DND-41 (cell line): Measurements from ENCODE around the gene BTN2A1.

Experiments used
- ATAC-seq: fragments of 200-7000 bp; cut with Tn5 transposase; 3 replicates; pipeline ENCODE4 v1.9.1; 2021; ENCODE audit warnings: low read depth; ENCODE audit not compliant: insufficient read depth
- DNase-seq: peaks from one replicate; pipeline ENCODE4 v3.0.0-alpha.2; 2020
- H2AFZ ChIP-seq: 2 replicates; pipeline ENCODE4 v1.6.0; 2012; ENCODE audit warnings: low read depth, low read length
- H3K27ac ChIP-seq: 2 replicates; pipeline ENCODE4 v1.5.1; 2012; ENCODE audit warnings: low read length, inconsistent platforms
- H3K27me3 ChIP-seq: fragments of 200-600 bp; sonication (generic); 2 replicates; pipeline ENCODE4 v1.6.0; 2012; ENCODE audit warnings: low read length, mild to moderate bottlenecking, inconsistent platforms; ENCODE audit not compliant: insufficient read depth, poor library complexity
- H3K36me3 ChIP-seq: 2 replicates; pipeline ENCODE4 v1.5.1; 2012; ENCODE audit warnings: low read length, inconsistent platforms; ENCODE audit not compliant: insufficient read depth
- H3K4me1 ChIP-seq: 2 replicates; pipeline ENCODE4 v1.5.1; 2012; ENCODE audit warnings: mild to moderate bottlenecking, low read length; ENCODE audit not compliant: insufficient read depth
- H3K4me2 ChIP-seq: 2 replicates; pipeline ENCODE4 v1.6.0; 2012; ENCODE audit warnings: mild to moderate bottlenecking, moderate library complexity, low read length, inconsistent platforms; ENCODE audit not compliant: insufficient read depth
- H3K4me3 ChIP-seq, 2 experiments: fragments of 200-600 bp in 1 of 2; shearing (Covaris generic) in 1 of 2; 2 replicates each; pipeline ENCODE4 v1.5.1; 2012 to 2016; ENCODE audit warnings: inconsistent platforms in 2 of 2, low read length in 2 of 2, mild to moderate bottlenecking in 2 of 2, low read depth in 1 of 2, moderate library complexity in 1 of 2
- H3K79me2 ChIP-seq: 2 replicates; pipeline ENCODE4 v1.6.0; 2012; ENCODE audit warnings: low read length, inconsistent platforms; ENCODE audit not compliant: insufficient read depth
- H3K9ac ChIP-seq: 2 replicates; pipeline ENCODE4 v1.6.0; 2012; ENCODE audit warnings: low read depth, mild to moderate bottlenecking, inconsistent platforms, low read length, moderate library complexity
- H3K9me3 ChIP-seq: 2 replicates; pipeline ENCODE4 v1.5.1; 2012; ENCODE audit warnings: low read length, moderate library complexity, mild to moderate bottlenecking, inconsistent platforms; ENCODE audit not compliant: insufficient read depth, severe bottlenecking
- H4K20me1 ChIP-seq: 2 replicates; pipeline ENCODE4 v1.6.0; 2012; ENCODE audit warnings: low read length; ENCODE audit not compliant: insufficient read depth
- EZH2 ChIP-seq: IDR thresholded peaks from 3 replicates; pipeline ENCODE4 v1.6.1; 2012; ENCODE audit warnings: borderline replicate concordance, low read depth, mild to moderate bottlenecking, moderate library complexity, low read length, inconsistent platforms; ENCODE audit not compliant: severe bottlenecking
- TF ChIP-seq, protein P1 (sequence below): IDR thresholded peaks from 2 replicates; pipeline ENCODE4 v1.5.1; 2012; ENCODE audit warnings: borderline replicate concordance, low read length, moderate library complexity, mild to moderate bottlenecking; ENCODE audit not compliant: poor library complexity, severe bottlenecking; ENCODE audit errors: extremely low read depth

The BTN2A1 gene

DNA sequence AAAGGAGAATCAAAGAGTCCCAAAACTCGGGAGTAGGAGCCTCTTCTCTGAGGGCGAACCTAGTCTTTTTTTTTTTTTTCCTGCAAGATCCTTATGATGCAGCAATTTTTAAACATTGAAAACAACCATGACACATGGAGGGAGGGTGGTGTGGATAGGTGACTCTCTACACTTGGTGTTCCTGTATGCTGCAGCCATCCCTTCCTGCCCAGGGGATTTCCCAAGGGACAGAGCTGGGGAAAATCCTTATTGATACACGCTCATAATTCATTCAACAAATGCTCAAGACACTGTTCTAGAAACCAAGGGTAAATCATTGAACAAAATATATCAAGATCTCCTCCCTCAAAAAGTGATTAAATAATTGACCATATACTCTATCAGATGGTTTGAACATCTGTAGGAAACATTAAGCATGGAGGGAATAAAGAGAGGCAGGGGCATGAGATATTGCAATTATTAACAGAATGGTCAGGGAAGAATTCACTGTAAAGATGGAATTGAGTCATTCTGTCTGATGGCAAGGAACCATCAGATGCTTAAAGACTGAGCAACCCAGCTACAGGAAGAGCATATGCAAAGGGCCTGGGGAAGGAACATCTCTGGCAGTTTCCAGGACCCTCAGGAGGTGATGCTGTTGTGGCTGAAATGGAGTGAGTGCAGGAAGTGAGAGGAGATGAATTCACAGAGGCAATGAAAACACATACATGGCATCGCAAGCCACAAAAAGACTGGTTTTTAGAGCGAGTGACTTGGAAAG lies 30.9 kb upstream of the BTN2A1 start:
- Histone ChIP-seq H3K4me3 (no peak overlapping the region), H4K20me1 (no peaks in the 10 kb centered on the region), H3K9ac (no peak overlapping the region), H3K27ac (no peak overlapping the region), H2AFZ (no peak overlapping the region), H3K4me2 (no peak overlapping the region), H3K79me2 (0 out of 2 replicates have a peak, but pooled peaks cover 3% of the 10 kb centered on the region), H3K27me3 (no peaks in the 10 kb centered on the region), H3K36me3 (peaks cover 56% of the 10 kb centered on the region), H3K4me1 (peaks cover 26% of the 10 kb centered on the region), H3K9me3 (no peaks in the 10 kb centered on the region)
- no peak for TF ChIP-seq EZH2
- TF ChIP-seq, protein P1, sequence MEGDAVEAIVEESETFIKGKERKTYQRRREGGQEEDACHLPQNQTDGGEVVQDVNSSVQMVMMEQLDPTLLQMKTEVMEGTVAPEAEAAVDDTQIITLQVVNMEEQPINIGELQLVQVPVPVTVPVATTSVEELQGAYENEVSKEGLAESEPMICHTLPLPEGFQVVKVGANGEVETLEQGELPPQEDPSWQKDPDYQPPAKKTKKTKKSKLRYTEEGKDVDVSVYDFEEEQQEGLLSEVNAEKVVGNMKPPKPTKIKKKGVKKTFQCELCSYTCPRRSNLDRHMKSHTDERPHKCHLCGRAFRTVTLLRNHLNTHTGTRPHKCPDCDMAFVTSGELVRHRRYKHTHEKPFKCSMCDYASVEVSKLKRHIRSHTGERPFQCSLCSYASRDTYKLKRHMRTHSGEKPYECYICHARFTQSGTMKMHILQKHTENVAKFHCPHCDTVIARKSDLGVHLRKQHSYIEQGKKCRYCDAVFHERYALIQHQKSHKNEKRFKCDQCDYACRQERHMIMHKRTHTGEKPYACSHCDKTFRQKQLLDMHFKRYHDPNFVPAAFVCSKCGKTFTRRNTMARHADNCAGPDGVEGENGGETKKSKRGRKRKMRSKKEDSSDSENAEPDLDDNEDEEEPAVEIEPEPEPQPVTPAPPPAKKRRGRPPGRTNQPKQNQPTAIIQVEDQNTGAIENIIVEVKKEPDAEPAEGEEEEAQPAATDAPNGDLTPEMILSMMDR = no peak
- ATAC-seq (no peak), DNase-seq (no peak)

GRCh38 chr6:26427451-26427809 lies 30.3 kb upstream of the BTN2A1 start:
- DNase-seq (no peak), ATAC-seq (no peak)
- H3K27ac ChIP-seq = no peak overlapping the region
- H3K4me3 ChIP-seq = no peak overlapping the region
- no peak overlapping the region for H2AFZ ChIP-seq
- no peak overlapping the region for H3K9ac ChIP-seq
- no peaks in the 10 kb centered on the region for H4K20me1 ChIP-seq
- H3K27me3 ChIP-seq = no peaks in the 10 kb centered on the region
- H3K36me3 ChIP-seq = peaks cover 57% of the 10 kb centered on the region
- no peaks in the 10 kb centered on the region for H3K79me2 ChIP-seq
- no peak overlapping the region for H3K4me2 ChIP-seq
- no peaks in the 10 kb centered on the region for H3K9me3 ChIP-seq
- TF ChIP-seq EZH2 = no peak
- TF ChIP-seq, protein P1 = no peak
- peaks cover 20% of the 10 kb centered on the region for H3K4me1 ChIP-seq

DNA sequence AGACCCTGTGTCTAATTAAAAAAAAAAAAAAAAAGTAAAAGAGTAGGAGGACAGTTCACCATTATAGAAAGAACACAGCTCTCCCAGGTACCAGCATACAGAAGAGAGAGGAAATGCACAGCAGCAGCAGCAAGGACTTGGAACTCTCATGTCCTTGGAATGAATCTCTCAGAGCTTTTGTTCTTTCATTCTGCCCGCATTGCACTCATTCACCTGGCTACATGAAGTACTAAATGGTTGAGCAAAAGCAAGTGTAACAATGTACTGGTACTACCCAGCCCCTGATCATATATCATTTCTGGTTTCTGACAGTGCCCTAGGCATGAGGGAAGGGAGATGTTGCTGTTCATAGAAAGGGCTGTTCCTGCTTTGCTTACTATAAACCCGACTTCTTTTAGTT lies 29.5 kb upstream of the BTN2A1 start:
- Histone ChIP-seq H3K9me3 (no peaks in the 10 kb centered on the region), H3K4me3 (no peak overlapping the region), H3K36me3 (peaks cover 53% of the 10 kb centered on the region), H4K20me1 (no peaks in the 10 kb centered on the region), H3K9ac (no peak overlapping the region), H3K27me3 (no peaks in the 10 kb centered on the region), H3K4me2 (no peak overlapping the region), H2AFZ (no peak overlapping the region), H3K79me2 (no peaks in the 10 kb centered on the region), H3K27ac (no peak overlapping the region), H3K4me1 (peaks cover 12% of the 10 kb centered on the region; the same call in 1 of the 2 replicates)
- ATAC-seq (no peak), DNase-seq (no peak)
- TF ChIP-seq EZH2 = no peak
- TF ChIP-seq, protein P1 = no peak
